GM19438 (cell line): ENCODE measurements around the gene FRYL.
"Not testable (repeated sequence)": the region's sequence is repeated elsewhere in the genome, so short reads cannot be mapped to it uniquely, and the experiment has no call there.

Experiments used
- ATAC-seq: cut with Tn5 transposase; IDR thresholded peaks from one replicate; pipeline ENCODE4 v1.9.1; 2021; ENCODE audit warnings: low read depth; ENCODE audit not compliant: unreplicated experiment

Gene FRYL

DNA sequence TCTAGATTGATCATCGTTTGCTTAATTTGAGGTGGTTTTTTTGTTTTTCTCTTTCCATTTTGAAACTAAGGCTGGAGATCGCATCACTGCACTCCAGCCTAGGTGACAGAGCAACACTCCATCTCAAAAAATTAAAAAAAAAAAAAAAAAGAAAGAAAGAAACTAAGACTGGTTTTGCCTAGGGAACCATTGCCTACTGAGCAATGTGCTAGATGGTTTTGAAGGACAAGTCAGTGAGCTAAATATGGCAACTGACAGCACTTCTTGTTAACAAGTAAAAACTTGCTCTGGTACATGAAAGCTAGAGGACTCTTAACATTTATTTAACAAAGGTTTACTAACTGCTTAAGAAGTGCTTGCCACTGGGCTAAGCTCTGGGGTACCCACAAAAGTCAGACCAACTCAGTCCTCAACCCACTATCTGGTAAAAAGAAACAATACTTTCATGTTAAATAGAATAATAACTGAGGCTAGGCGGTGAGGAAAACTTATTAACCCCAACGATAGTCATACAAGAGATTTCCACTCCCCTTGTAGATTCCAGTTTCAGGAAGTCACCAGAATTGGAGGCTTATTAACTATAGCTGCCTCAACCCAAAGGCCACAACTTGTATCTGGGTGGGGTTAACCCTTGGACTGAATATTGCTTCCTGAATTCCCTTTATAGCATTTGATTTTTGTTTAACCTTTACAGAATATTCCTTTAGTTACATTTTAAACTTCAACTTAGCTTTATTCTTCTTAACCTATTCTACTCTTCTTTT is 111.6 kb downstream of the FRYL start:
- ATAC-seq = no peak

DNA sequence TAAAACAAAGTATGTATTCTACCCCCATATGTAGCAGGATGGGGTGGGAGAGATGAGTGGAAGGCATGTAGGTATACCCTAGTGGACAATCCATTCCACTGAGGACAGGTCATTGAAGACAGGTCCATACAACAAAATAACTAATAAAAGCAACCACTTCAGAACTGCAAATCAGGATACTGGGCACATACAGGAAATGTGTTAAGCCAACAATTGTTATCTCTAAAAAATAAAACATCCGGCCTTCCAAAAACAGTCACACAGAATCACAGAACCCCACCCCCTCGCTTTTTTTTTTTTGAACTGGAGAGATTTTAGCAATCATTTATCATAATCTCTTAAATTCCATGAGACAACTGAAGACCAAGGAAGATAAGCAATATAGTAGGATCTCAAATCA is 112.9 kb downstream of the FRYL start:
- ATAC-seq = no peak

DNA sequence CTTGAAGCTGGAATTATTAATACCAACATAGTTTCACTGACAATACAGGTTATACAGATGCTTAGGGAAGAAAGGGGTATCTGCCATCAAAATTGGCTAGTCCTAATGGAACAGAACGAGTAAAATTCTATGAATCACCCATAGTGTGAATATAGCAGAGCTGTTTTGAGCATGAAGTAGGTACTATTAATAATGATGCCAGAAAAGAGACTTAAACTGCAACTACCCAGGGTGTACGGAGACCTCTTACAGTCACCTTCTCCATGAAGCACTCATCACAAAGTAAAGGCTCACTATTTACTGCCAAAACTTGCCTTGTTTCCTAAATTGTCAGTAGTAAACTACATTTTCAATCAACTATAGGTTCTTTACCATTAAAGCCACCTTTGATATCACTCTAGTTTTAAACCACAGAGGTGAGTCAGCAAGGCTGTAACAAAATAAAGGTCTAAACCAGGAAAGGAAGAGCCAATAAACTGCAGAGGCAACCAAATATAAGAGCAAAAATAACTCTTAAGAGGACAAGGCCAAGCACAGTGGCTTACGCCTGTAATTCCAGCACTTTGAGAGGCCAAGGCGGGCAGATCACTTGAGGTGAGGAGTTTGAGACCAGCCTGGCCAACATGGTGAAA is 114.4 kb downstream of the FRYL start:
- no peak for ATAC-seq

DNA sequence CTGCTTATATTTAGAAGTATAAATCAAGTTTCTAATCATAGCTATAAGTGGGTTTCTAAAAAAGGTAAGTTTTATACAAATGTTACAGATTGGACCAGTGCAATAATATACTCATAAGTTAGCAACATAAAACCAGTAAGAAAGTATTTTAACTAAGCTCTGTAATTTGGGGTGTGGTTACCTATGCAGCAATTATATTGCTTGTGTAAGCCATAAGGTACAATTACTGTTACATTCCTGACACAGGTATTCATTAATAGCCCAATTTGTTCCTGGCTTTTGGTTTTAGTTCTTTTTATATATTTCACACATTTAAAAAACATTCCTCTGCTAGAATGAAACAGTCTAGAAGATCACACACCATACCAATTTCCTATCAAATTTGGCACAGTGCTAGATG is 115.1 kb downstream of the FRYL start:
- ATAC-seq = no peak

DNA sequence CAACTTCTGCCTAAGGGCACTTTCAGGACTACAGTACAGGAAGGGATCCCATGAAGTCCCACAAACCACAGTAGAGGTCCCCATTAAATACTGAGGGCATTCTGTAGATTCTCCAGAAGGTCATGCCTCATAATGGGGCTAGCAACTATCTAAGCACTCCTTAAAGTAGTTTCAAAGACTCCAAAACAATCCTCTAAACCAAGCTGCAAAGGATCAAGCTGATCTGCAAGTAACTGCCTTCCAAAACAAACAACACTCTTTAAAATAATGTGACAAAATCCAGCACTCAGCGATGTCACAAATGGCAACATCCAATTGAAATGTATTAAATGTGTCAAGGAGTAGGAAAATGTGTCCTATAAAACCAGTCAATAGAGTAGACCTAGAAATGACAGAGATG is 118.7 kb downstream of the FRYL start:
- no peak for ATAC-seq

DNA sequence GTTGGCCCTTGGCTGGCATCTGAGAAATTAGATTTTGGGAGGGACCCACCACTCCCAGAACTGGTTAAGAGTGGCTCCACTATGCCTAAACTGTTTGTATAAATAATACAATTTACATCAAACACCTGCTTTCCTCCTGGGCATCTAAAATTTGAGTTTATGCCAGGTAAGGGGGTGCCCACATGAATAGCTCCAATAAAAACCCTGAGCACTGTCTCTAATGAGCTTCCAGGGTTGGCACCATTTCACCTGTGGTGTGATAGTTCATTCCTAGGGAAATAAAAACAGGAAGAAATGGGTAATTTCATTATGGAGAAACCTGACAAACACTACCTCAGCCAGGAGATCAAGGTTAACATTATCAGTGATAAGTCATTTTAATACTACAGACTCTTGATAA is 119.7 kb downstream of the FRYL start:
- no peak for ATAC-seq

DNA sequence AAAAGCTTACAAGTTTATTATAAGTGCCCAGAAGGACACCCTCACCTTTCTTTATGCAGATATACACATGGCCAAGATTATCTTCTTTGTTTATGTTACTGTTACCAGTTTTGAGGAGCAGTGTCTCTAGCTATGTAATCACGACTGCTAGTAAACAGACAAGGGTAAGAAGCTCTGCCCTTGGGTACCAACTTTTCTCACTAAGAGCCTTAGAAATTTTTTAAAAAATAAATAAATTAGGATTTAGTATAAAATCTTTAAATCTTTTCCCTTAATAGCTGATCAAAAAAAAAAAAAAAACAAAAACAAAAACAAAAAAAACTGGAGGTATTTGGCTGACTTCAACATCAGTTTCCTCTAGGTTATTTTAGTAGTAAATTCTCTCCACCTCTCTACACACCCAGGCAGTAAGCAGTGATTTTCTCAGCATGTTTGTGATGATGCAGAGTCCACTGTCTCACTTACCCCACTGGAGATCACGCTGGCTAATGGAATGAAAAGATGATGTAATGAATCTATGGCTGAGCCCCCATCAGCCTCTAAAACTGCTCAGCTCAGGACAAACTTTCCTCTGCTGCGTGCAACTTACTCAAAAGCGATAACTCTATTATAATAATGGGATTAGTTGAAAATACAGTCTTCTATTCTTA is 125.9 kb downstream of the FRYL start:
- no peak for ATAC-seq

DNA sequence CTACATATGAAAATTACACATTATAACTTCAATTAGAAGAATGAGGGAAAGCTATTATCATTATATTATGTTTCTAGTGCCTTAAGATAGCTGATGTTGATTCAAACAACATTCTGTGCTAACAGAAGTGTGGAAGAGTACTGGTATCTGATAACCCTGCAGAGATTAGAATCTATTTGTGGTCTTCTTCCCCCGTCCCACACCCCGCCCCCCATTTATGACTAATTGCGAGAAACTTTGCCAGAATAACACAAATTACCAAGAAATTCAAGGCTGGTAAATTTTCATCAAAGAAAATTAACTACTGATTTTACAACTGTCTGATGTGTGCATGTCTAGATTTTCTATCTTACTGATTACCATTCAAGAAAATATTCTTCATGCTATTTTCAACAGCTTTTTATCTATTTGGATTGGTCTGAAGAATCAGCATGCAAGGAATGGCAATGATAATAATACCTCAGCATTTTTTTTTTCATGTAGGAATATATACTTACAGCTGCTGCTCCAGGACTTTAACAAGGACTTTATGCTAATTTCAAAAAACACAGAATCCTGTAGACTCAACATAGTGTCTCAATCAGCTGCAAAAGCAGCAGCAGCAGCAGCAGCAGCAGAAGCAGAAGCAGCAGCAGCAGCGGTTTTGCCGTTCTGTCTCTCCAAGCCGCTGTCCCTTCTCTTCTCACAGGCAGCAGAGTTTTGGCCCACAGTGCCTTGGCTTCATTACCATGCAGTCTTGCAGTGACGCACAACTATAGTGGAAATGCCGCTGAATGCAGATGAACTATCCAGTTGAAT is 126.7 kb downstream of the FRYL start:
- no peak for ATAC-seq

DNA sequence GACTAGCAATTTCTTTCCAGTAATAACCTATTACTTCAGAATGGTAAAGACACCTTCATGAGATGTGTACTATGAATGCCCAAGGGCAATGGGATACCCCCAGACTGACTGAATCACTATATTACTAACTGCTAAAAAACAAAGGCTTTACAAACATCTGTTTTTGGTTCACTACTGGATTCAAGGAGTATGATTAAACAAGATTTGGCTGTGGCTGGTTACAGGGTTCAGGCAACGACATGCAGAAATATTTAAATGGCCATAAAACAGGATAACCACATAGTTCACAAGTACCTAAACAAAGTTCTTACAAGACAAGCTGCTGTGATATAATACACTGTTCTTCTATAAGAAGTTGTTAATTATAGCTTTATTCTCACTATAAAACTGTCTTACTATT is 128.2 kb downstream of the FRYL start:
- no peak for ATAC-seq

DNA sequence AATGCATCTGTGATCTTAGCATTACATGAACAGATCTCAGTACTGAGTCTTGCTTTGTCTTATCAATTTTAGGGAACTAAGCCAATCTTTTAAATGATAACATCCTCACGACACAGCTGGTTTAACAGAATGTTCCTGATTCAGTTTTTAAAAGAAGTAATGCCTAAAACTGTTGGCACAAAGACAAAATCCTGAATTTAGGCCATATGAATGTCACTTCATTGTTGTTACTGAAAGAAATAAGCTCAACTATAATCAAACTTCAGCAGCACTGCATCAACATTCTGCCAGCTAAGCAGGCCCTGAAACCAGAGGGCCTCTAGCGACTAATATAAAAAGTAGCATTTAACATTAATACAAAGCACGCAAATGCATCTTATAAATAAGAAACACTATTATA is 130.6 kb downstream of the FRYL start:
- ATAC-seq = no peak

DNA sequence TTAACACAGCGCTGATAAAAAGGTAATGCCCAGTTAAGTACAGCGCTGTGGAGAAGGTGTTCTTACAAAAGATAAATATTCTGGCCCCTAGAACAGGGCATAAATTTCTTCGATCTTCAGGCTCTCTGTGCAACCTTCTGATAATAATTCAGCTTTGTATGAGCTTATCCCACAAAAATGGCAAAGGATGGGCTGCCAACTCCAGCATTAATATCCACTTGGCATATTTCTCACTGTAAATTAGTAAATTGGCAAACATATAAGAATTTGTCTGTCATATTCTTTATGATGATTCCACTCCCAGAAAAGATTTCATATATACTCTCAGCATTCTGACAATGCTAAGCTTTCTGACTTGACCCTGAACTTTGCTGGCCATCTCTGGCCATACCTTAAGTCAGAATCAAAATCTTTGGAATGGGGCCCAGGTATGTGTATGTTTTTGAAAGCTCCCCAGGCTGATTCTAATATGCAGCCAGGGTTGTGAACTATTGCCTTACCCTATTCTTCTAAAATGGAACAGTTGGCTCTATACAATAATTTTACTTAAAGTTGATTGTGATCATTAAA is 134.8 kb downstream of the FRYL start:
- no peak for ATAC-seq

DNA sequence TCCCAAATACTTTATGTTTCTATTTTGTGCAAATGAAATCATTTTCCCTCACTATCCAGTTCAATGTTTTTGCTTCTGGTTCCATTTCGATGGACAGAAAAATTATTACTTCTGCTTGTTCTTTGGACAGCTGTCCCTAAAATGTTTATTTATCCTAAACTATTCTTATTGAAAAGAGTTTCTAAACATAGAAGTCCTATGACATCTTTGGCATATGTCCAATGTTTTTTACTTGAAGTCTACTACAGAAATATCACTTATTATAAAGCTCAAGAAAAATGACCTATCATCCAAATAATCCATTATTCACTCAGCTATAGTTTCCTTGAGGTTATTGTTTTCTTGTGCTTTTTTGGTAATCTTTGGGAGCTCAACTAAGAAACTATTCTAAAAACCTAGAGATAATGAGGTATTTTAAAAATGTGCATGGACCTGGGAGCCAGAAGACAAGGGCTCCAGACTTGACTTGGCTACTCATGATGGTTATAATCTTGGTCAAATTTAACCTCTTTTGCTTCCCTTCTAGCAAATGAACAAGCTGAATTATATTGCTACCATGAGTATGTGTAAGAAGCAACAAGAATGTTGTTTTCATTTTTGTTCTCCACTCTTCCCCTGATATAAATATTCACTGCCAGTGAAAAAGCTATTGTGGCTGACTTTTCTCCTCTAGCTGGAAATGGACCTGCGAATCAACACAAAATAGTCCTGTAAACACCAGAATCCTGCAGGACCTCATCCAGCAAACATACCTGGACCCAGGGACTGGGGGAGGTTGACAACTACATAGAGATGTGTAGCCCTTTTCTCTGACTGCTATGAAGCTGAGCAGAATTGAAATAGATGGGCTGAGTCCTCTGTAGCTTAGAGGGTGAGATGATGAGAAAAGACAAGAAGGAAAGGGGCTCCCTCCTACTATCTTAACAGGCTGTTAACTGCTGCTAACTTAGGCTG is 137.4 kb downstream of the FRYL start:
- ATAC-seq = no peak

DNA sequence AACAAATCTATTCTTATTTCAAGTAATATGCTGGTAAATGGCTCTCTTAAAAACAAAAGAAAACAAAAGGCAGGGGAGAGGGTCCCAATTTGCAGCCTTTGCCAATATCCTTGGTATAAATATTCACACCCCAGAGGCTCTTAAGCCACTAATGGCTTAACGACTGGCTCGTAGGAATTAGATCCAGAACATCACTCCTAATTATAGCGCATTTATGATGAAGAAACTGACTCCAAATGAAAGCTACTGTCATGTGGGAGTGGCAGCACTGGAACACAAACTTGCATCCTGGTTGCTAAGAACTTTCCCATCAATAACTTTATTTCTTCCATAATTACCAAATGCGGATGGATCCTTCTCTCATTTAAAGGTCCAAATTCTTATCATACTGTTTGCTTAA is 138.7 kb downstream of the FRYL start:
- no peak for ATAC-seq

DNA sequence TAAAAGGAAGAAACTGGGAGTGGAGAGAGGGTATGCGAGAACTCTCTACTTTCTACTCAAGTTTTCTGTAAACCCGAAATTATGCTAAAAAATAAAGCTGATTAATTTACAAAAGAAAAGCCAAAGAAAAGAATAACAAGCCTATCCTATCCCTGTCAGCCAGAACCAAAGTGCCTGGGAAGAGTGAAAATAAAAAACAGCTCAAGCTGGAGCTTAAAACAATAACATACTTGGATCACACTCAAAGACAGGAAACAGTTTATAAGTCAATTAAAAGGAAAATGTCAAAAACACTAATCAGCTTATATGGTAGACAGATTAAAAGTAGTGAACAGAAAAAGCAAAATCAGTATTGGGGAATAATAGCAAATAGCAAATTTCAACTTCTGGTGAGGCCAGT is 139.4 kb downstream of the FRYL start:
- no peak for ATAC-seq

DNA sequence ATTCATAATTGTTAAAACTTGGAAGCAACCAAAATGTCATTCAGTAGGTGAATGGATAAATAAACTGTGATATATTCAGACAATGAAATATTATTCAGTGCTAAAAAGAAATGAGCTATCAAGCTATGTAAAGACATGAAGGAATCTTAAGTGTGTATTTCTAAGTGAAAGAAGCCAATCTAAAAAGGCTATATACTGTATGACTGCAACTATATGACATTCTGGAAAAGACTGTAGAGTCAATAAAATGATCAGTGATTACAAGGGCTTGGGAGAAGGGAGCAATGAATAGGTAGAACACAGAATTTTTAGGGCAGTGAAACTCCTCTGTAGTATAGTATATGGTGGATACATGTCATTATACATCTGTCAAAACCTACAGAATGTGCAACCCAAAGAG is 139.9 kb downstream of the FRYL start:
- no peak for ATAC-seq

DNA sequence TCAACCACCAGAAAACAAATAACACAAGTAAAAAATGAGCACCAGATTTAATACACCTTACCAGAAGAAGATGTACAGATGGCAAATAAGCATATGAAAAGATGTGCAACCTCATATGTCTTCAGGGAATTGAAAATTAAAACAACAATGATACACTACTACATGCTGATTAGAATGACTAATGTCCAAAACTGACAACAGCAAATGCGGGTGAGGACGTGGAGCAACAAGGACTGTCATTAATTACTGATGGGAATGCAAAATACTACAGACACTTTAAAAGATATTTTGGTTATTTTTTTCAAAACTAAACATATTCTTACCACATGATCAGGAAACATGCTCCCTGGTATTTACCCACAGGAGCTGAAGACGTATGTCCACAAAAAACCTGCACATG is 140.3 kb downstream of the FRYL start:
- ATAC-seq = no peak

DNA sequence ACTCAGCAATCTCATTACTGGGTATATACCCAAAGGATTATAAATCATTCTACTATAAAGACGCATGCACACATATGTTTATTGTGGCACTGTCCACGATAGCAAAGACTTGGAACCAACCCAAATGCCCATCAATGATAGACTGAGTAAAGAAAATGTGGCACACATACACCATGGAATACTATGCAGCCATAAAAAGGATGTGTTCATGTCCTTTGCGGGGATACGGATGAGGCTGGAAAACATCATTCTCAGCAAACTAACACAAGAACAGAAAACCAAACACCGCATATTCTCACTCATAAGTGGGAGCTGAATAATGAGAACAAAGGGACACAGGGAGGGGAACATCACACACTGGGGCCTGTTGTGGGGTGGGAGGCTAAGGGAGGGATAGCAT is 141.5 kb downstream of the FRYL start:
- ATAC-seq = not testable (repeated sequence)

DNA sequence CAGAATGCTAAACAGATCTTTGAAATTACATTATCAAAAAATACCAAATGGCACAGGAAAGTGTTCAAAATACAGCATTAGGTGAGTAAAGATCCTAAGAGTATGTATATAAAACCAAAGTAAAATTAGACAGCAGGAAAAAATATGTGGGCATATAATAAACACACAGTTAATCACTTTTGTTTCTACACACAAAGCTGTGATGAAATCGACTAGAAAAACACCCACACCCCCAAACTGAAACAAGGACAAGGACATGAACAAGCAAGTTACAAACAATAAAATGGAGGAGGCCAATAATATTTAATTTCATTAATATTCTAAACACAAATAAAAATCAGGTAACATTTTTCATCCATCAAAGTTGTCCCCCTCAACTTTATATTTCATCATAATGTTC is 143.2 kb downstream of the FRYL start:
- ATAC-seq = no peak

DNA sequence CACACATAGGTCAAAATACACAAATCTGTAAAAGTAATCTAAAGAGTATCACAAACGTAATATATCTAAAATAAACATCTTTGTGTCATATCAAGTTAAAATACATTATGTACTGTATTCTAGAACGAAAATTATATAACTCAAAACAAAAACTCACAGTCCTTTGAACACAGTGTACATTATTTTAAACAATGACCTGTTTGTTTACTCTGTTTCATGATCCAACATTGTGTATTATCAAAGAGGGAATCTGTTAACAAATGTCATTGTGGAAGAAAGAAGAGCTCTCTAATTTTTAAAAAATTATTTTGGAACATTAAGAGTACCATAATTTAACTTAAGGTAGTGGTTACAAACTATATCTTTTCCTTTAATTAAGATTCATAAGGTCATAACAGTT is 144.1 kb downstream of the FRYL start:
- ATAC-seq = no peak

DNA sequence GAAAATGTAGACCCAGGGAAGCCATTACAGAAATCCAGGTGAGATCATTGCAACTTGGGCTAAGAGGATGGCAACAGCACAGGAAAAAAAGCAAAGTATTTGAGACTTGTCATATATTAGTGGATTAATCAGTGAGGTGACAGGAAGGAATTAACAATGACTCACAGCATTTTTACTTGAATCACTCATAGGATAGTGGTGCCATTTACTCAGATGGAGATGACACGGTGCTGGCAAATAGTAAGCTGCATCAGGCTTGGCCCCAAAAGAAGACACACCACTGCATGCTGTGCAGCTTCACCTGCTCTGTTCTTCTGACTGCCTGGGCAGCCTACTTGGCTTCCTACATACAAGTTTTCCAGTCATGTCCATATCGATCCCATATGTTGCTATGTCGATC is 144.8 kb downstream of the FRYL start:
- no peak for ATAC-seq
